Neural progenitor cell (in vitro differentiated cells): ENCODE measurements around the gene FOXK2. TPM values are rescaled to one million over a fixed set of nuclear protein-coding genes. Genes with fewer than 3 reads are reported as not detected.

Source experiments
- DNase-seq: peaks from one replicate; pipeline ENCODE4 v3.0.0-alpha.2; 2016; ENCODE audit warnings: low spot score
- H2AFZ ChIP-seq: fragments of 200-600 bp; sonication (generic); replicated peaks from 2 replicates; pipeline ENCODE4 v1.6.1; 2016; ENCODE audit warnings: antibody characterized with exemption
- H3F3A ChIP-seq: fragments of 200-600 bp; sonication (generic); 2 replicates; pipeline ENCODE4 v1.6.1; 2016; ENCODE audit warnings: antibody characterized with exemption, low read depth
- H3K27ac ChIP-seq: fragments of 200-600 bp; sonication (generic); 2 replicates; pipeline ENCODE4 v1.5.1; 2016; ENCODE audit warnings: mild to moderate bottlenecking
- H3K27me3 ChIP-seq: fragments of 200-600 bp; sonication (generic); 2 replicates; pipeline ENCODE4 v1.6.1; 2016; ENCODE audit warnings: mild to moderate bottlenecking, moderate library complexity
- H3K36me3 ChIP-seq: fragments of 200-600 bp; sonication (generic); 2 replicates; pipeline ENCODE4 v1.5.1; 2016
- H3K4me1 ChIP-seq: fragments of 200-600 bp; sonication (generic); 2 replicates; pipeline ENCODE4 v1.6.1; 2016; ENCODE audit warnings: mixed run types
- H3K4me2 ChIP-seq: fragments of 200-600 bp; sonication (generic); 2 replicates; pipeline ENCODE4 v1.6.1; 2016
- H3K4me3 ChIP-seq: fragments of 200-600 bp; sonication (generic); 2 replicates; pipeline ENCODE4 v1.5.1; 2016
- H3K79me2 ChIP-seq: fragments of 200-600 bp; sonication (generic); 2 replicates; pipeline ENCODE4 v1.6.1; 2016; ENCODE audit warnings: low read depth
- H3K9ac ChIP-seq: fragments of 200-600 bp; sonication (generic); 2 replicates; pipeline ENCODE4 v1.6.1; 2016
- H3K9me3 ChIP-seq: fragments of 200-600 bp; sonication (generic); 2 replicates; pipeline ENCODE4 v1.5.1; 2016; ENCODE audit warnings: low read depth
- H4K20me1 ChIP-seq: fragments of 200-600 bp; sonication (generic); 2 replicates; pipeline ENCODE4 v1.6.1; 2016; ENCODE audit warnings: low read depth
- H3K27ac Mint-ChIP-seq: 3 replicates; pipeline ENCODE4 v1.8.0; 2021; ENCODE audit warnings: mixed read lengths
- H3K27me3 Mint-ChIP-seq: 2 replicates; pipeline ENCODE4 v1.8.0; 2022; ENCODE audit warnings: low read depth, mild to moderate bottlenecking, inconsistent platforms, moderate library complexity, mixed read lengths; ENCODE audit not compliant: insufficient read depth
- H3K36me3 Mint-ChIP-seq: 3 replicates; pipeline ENCODE4 v1.8.0; 2021; ENCODE audit warnings: mixed read lengths
- H3K4me1 Mint-ChIP-seq: 3 replicates; pipeline ENCODE4 v1.8.0; 2021; ENCODE audit warnings: mixed read lengths
- H3K4me3 Mint-ChIP-seq: 3 replicates; pipeline ENCODE4 v1.8.0; 2021; ENCODE audit warnings: mild to moderate bottlenecking, moderate library complexity, mixed read lengths
- H3K9me3 Mint-ChIP-seq: 3 replicates; pipeline ENCODE4 v1.8.0; 2020; ENCODE audit warnings: mixed read lengths
- CTCF ChIP-seq: fragments of 200-600 bp; sonication (generic); IDR thresholded peaks from 2 replicates; pipeline ENCODE4 v1.5.1; 2017; ENCODE audit warnings: antibody characterized with exemption, mild to moderate bottlenecking
- EZH2 ChIP-seq: fragments of 200-600 bp; sonication (generic); IDR thresholded peaks from 2 replicates; pipeline ENCODE4 v1.6.1; 2017; ENCODE audit warnings: antibody characterized with exemption, mild to moderate bottlenecking, moderate library complexity
- EZH2phosphoT487 ChIP-seq: fragments of 200-600 bp; sonication (generic); IDR thresholded peaks from 2 replicates; pipeline ENCODE4 v1.6.1; 2017; ENCODE audit warnings: antibody characterized with exemption
- total RNA-seq: library from RNA; depleted of rRNA; stranded (reverse); fragments of >200 nt; gene quantifications from 2 replicates; pipeline ENCODE4 v1.2.3, GENCODE V29; 2015; ENCODE audit warnings: low replicate concordance

The FOXK2 gene
- total RNA-seq, 1 donor from 2014 or later: 28.1 TPM

DNA sequence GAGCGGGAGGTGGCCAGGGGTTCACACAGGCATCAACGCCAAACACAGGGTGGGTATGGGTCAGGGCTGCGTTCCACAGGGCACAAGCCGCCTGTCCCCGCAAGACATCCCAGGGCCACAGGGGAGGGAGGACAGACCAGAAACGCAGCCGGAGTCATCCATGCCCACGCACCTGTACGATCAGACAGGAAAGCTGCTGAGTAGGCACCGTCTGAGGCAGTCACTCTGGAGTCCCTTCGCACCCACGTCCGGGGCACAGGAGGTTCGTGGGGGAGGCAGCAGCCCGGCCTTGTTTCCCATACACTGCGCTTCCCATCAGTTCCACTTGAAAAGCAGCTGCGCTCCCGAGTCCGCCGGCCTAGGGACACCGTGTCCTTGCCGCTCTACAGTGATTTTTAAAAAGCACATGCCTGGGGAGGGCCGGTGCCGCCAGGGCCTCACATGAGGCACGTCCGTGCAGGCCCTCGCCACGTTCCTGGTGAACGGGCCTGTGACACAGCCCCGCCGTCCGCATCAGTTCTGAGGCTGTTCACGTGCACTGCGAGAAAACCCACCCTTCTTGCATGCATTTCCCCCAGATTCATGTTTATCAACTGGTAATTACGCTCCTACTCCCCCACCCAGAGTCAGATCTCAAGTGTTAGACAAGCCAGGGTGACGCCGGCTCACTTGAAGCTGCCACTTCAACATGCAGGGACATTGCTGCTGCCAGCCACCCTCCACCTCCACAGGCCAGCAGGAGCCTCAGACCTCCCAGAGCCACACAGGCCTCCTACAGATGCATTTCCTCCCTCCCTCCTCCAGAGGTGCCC is 94.0 kb downstream of the FOXK2 start:
- H3K36me3 ChIP-seq: no peaks in the 10 kb centered on the region
- H3K9me3 Mint-ChIP-seq: peaks cover 4% of the 10 kb centered on the region
- peaks cover 12% of the 10 kb centered on the region for H3K27me3 Mint-ChIP-seq
- H3K27ac Mint-ChIP-seq: no peak overlapping the region
- no peak overlapping the region for H3K4me2 ChIP-seq
- no peaks in the 10 kb centered on the region for H3K9me3 ChIP-seq
- H3K4me3 Mint-ChIP-seq: no peak overlapping the region
- no peak for DNase-seq
- no peaks in the 10 kb centered on the region for H3K27me3 ChIP-seq
- no peak overlapping the region for H3K27ac ChIP-seq
- peaks cover 35% of the 10 kb centered on the region for H3K36me3 Mint-ChIP-seq
- H3K9ac ChIP-seq: no peak overlapping the region
- TF ChIP-seq CTCF (no peak), EZH2 (no peak), EZH2phosphoT487 (no peak)
- no peaks in the 10 kb centered on the region for H3K4me1 Mint-ChIP-seq
- peaks cover 7% of the 10 kb centered on the region for H3F3A ChIP-seq
- no peaks in the 10 kb centered on the region for H3K79me2 ChIP-seq
- H3K4me3 ChIP-seq: no peak overlapping the region
- no peak overlapping the region for H2AFZ ChIP-seq
- H4K20me1 ChIP-seq: no peaks in the 10 kb centered on the region
- no peaks in the 10 kb centered on the region for H3K4me1 ChIP-seq

- no peak for TF ChIP-seq EZH2phosphoT487
- no peak overlapping the region for H3K27ac Mint-ChIP-seq
- Histone ChIP-seq H3K4me1 (no peaks in the 10 kb centered on the region), H2AFZ (no peak overlapping the region), H4K20me1 (peaks cover 2% of the 10 kb centered on the region), H3K27ac (no peak overlapping the region), H3K9me3 (no peaks in the 10 kb centered on the region), H3K4me2 (no peak overlapping the region), H3K9ac (no peak overlapping the region), H3K36me3 (no peaks in the 10 kb centered on the region), H3K79me2 (no peaks in the 10 kb centered on the region), H3K27me3 (no peaks in the 10 kb centered on the region), H3K4me3 (no peak overlapping the region), H3F3A (peaks cover 7% of the 10 kb centered on the region)
- H3K27me3 Mint-ChIP-seq: peaks cover 12% of the 10 kb centered on the region
- H3K9me3 Mint-ChIP-seq: peaks cover 4% of the 10 kb centered on the region
- peaks cover 38% of the 10 kb centered on the region for H3K36me3 Mint-ChIP-seq
- DNase-seq: no peak
- no peak overlapping the region for H3K4me3 Mint-ChIP-seq
- H3K4me1 Mint-ChIP-seq: no peaks in the 10 kb centered on the region
Observed at GRCh38 chr17:82614095-82614631, 94.6 kb downstream of the FOXK2 start.

DNA sequence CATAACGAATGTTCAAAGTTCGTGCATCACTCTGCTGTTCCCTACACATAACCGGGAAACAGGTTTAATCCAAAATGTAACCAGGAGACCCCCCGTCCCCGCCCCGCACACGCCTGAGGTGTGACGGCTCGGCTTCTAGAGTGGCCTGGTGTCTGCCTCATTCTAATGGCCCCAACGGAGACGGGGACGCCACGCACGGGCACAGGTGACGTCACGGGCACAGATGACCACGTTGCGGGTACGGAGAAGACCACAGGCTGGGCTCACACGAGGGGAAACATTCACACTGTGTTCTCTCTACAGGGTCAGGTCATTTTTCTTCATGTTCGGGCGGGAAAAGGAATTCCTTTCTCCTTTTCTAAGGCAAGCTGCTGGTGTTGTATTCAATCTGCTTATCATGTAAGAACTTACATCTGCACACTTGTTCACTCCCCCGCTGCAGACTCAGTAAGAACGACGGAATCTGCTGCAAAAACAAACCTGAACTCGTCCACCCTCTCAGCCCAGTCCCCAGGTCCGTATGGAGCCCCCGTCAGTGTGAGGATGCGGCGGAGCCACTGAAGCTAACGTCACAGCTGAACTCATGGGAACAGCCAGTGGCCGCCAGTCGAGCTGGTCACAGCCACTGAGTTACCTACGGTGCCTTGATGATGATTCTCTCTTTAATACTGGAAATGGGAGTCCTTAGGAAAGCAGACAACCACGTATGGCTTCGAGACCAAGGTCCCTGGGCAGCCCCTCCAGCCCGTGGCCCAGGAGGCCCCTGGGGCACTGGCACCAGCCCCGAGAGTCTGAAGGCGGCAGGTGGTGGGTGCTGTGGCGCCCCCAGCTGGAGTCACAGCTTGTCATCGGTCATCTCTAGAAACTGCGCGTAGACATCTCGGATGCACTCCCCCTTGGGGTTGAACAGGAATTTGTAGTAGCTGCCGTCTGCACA is 95.8 kb downstream of the FOXK2 start:
- H3K27ac ChIP-seq: no peak overlapping the region
- H2AFZ ChIP-seq: no peak overlapping the region
- Mint-ChIP-seq H3K4me3 (no peak overlapping the region), H3K27me3 (peaks cover 11% of the 10 kb centered on the region), H3K4me1 (no peaks in the 10 kb centered on the region), H3K27ac (no peak overlapping the region), H3K36me3 (peaks cover 34% of the 10 kb centered on the region), H3K9me3 (no peaks in the 10 kb centered on the region)
- no peaks in the 10 kb centered on the region for H3K9me3 ChIP-seq
- no peaks in the 10 kb centered on the region for H3F3A ChIP-seq
- no peak overlapping the region for H3K4me3 ChIP-seq
- H3K4me2 ChIP-seq: no peak overlapping the region
- TF ChIP-seq CTCF: peak; percentile 46
- TF ChIP-seq EZH2phosphoT487: no peak
- no peak for TF ChIP-seq EZH2
- H4K20me1 ChIP-seq: peaks cover 3% of the 10 kb centered on the region
- no peaks in the 10 kb centered on the region for H3K4me1 ChIP-seq
- no peaks in the 10 kb centered on the region for H3K27me3 ChIP-seq
- peak; percentile 39 for DNase-seq
- H3K79me2 ChIP-seq: no peaks in the 10 kb centered on the region
- H3K36me3 ChIP-seq: no peaks in the 10 kb centered on the region
- H3K9ac ChIP-seq: no peak overlapping the region
